Heart left ventricle (tissue), 16 donors: ENCODE results near the gene MAGI2. TPM values are rescaled to one million over a fixed set of nuclear protein-coding genes. Genes with fewer than 3 reads are reported as not detected.
"Not testable (repeated sequence)": the region's sequence is repeated elsewhere in the genome, so short reads cannot be mapped to it uniquely, and the experiment has no call there.

Experiments used
- ATAC-seq, 4 donors: fragments of 200-7000 bp; cut with Tn5 transposase; one replicate each; pipeline ENCODE4 v1.9.1; 2020 to 2022; ENCODE audit warnings: moderate library complexity in 4 of 4, mild to moderate bottlenecking in 3 of 4, moderate number of reproducible peaks in 1 of 4
- DNase-seq, 5 donors: peaks; one replicate each; pipeline ENCODE4 v3.0.0-alpha.2; 2020
- H3K27ac ChIP-seq, 12 donors: fragments of 200-600 bp; sonication (generic) in 4 of 12; one replicate each; pipeline versions ENCODE4 v1.5.0 to v1.8.0; 2016 to 2022; ENCODE audit warnings: mild to moderate bottlenecking in 2 of 12
- H3K27me3 ChIP-seq, 9 donors: fragments of 200-600 bp; sonication (generic) in 2 of 9; one replicate each; pipeline versions ENCODE4 v1.5.1 to v1.8.0; 2016 to 2022; ENCODE audit warnings: mild to moderate bottlenecking in 3 of 9
- H3K36me3 ChIP-seq, 9 donors: fragments of 200-600 bp; sonication (generic) in 2 of 9; one replicate each; pipeline versions ENCODE4 v1.5.0 to v1.8.0; 2018 to 2022; ENCODE audit warnings: mild to moderate bottlenecking in 2 of 9
- H3K4me1 ChIP-seq, 12 donors: fragments of 200-600 bp; sonication (generic) in 4 of 12; one replicate each; pipeline versions ENCODE4 v1.5.0 to v1.8.0; 2016 to 2022; ENCODE audit warnings: mild to moderate bottlenecking in 3 of 12
- H3K4me3 ChIP-seq, 12 donors: fragments of 200-600 bp; sonication (generic) in 4 of 12; one replicate each; pipeline versions ENCODE4 v1.5.0 to v1.8.0; 2017 to 2022; ENCODE audit warnings: mild to moderate bottlenecking in 9 of 12, moderate library complexity in 4 of 12
- H3K9me3 ChIP-seq, 12 donors: fragments of 200-600 bp; sonication (generic) in 4 of 12; one replicate each; pipeline versions ENCODE4 v1.5.0 to v1.8.0; 2016 to 2022; ENCODE audit warnings: mild to moderate bottlenecking in 1 of 12
- POLR2A ChIP-seq, 2 donors: fragments of 450-650 bp; IDR thresholded peaks; one replicate each; pipeline ENCODE4 v1.6.1; 2017; ENCODE audit warnings: antibody characterized with exemption in 2 of 2, mild to moderate bottlenecking in 2 of 2, moderate library complexity in 2 of 2
- WGBS, 4 donors: extraction: QIAGEN DNeasy Blood & Tissue Kit in 2 of 4; methylation state at CpG; one replicate each; pipeline versions ENCODE4 v1.1.5 to v1.1.7; 2013 to 2018; 5-methylcytosine and 5-hydroxymethylcytosine counted together
- intact Hi-C, 10 donors: fragments of 100-400 bp; cut with DNase I; formaldehyde crosslinking; loops; one replicate each; pipeline versions ENCODE4 v1.11.1 to v1.14.2; 2022
- polyA plus RNA-seq, 2 donors: library from polyadenylated mRNA; stranded (reverse); fragments of 200-250 nt; gene quantifications; one replicate each; pipeline ENCODE4 v1.2.3, GENCODE V29; 2013
- total RNA-seq, 9 donors: library from RNA; depleted of rRNA in 2 of 9; stranded (reverse); fragments of >200 nt in 2 of 9; fragmentation: NEBNext Ultra II Directional in 3 of 9; extraction: Animal tissue kit (Norgen Biotek cat#: 25700) in 3 of 9; gene quantifications; one replicate each; pipeline versions ENCODE4 v1.1.0 to v1.2.4, GENCODE V29; 2016 to 2023
- TF ChIP-seq, protein P1 (sequence below), 12 donors: fragments of 200-600 bp; sonication (generic) in 4 of 12; IDR thresholded peaks; one replicate each; pipeline versions ENCODE4 v1.5.0 to v1.8.0; 2018 to 2022; ENCODE audit warnings: antibody characterized with exemption in 12 of 12, mild to moderate bottlenecking in 5 of 12
- donor health status: ischemic (EF 13 %, LVEDD 7.1; RV severe dilation, severe dysfunction).
- donor health status: healthy with polysubstance abuse.
- donor health status: DM: no; HTN: yes; CAD: no.
- donor health status: DM: no; HTN: no; CAD: no.
- donor health status: ischemic (EF 25% LVEDD 6.9; RV normal size, moderate dysfunction).
- donor health status: ischemic (EF 25% LVEDD 5.7; RV mildly dilated, moderate dysfunction).
- donor health status: healthy.
- donor health status: DM: yes; HTN: yes; CAD: no.
- donor health status: ischemic (EF 35%, LVEDD 5.7; RV mildly dilated, moderate dysfunction).
- donor health status: nonischemic (EF 11% LVEDD 7.7; RV severe dilation, severe dysfunction).
- donor health status: DM: yes; HTN: yes; CAD: no.
- donor health status: PGD.
- donor health status: ischemic (EF 29% LVEDD 5.4; RV normal size, mild dysfunction).
- donor health status: nonischemic (EF 23%, LVEDD 6.1; RV moderate dilation, normal function).

Gene MAGI2
- total and polyA plus RNA-seq, 11 donors: 1.1 to 6.8 (median 3.8) TPM

DNA sequence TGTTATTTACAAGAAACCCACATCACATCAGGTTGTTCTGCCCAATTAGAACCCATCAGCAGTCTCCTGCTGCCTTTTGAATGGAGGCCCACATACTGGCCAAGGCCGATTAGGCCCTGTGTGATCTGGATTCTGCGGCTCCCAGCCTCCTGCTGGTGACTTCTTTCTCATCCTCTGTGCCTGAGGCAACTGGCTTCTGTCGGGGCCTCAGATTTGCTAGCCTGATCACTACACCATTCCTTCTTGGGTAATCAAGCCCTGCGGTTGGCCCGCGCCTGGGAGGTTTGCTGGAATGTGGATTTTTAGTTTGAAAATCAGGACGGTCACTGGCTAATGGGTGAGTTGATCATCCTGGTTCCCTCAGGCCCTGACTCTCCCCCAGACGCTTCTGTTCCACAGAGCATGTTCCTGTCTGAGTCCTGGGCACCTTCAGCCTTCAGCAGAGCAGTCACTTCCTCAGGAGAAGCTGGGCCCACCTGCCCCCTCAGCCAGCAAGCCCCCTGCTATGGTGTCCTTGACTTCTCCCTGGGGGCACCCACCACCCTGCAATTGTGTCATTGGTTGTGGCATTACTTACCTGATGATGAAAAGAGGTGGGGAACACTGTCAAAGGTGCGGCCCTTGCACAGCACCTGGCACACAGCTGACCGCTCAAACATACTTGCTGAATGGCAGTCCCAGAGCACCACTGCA is 1447.3 kb downstream of the MAGI2 start:
- Histone ChIP-seq H3K4me1 (no peaks in the 10 kb centered on the region), H3K4me3 (no peak overlapping the region), H3K27me3 (no peaks in the 10 kb centered on the region), H3K9me3 (no peaks in the 10 kb centered on the region), H3K36me3 (no peaks in the 10 kb centered on the region), H3K27ac (no peak overlapping the region)
- intact Hi-C loops: no loop called here
- DNase-seq (no peak), ATAC-seq (no peak)
- WGBS, 4 donors: 93 to 95% (median 94%) methylated on average over 3 to 10 of the region's 10 CpGs
- no peak for TF ChIP-seq POLR2A (IDR thresholded peaks at IDR 0.05)
- TF ChIP-seq, protein P1, sequence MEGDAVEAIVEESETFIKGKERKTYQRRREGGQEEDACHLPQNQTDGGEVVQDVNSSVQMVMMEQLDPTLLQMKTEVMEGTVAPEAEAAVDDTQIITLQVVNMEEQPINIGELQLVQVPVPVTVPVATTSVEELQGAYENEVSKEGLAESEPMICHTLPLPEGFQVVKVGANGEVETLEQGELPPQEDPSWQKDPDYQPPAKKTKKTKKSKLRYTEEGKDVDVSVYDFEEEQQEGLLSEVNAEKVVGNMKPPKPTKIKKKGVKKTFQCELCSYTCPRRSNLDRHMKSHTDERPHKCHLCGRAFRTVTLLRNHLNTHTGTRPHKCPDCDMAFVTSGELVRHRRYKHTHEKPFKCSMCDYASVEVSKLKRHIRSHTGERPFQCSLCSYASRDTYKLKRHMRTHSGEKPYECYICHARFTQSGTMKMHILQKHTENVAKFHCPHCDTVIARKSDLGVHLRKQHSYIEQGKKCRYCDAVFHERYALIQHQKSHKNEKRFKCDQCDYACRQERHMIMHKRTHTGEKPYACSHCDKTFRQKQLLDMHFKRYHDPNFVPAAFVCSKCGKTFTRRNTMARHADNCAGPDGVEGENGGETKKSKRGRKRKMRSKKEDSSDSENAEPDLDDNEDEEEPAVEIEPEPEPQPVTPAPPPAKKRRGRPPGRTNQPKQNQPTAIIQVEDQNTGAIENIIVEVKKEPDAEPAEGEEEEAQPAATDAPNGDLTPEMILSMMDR (IDR thresholded peaks at IDR 0.05): no peak

DNA sequence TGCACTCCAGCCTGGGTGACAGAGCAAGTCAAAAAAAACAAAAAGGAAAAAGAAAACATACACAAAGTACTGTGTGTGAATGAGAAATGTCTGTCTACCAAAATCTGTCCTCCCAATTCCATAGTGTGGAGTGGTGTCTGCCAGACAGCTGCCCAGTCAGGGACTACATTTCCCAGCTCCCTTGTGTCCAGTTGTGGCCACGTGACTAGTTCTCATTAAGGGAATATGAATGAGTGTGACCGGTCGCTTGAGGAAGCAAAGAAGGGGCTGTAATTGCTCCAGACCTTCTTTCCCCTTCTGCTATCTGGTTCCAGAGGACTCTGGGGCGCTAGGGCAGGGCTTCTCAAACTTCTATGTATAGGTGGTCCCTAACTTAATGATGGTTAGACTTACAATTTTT is 1450.8 kb downstream of the MAGI2 start:
- ATAC-seq (no peak), DNase-seq (no peak)
- H3K9me3 ChIP-seq: no peaks in the 10 kb centered on the region
- TF ChIP-seq POLR2A (IDR thresholded peaks at IDR 0.05): no peak
- TF ChIP-seq, protein P1 (IDR thresholded peaks at IDR 0.05): no peak
- no peak overlapping the region for H3K4me3 ChIP-seq
- intact Hi-C loops: no loop called here
- no peaks in the 10 kb centered on the region for H3K27me3 ChIP-seq
- no peaks in the 10 kb centered on the region for H3K4me1 ChIP-seq
- H3K27ac ChIP-seq: no peak overlapping the region
- 79 to 92% (median 85%) methylated on average over 4 of the region's 4 CpGs for WGBS, 4 donors
- no peaks in the 10 kb centered on the region for H3K36me3 ChIP-seq

DNA sequence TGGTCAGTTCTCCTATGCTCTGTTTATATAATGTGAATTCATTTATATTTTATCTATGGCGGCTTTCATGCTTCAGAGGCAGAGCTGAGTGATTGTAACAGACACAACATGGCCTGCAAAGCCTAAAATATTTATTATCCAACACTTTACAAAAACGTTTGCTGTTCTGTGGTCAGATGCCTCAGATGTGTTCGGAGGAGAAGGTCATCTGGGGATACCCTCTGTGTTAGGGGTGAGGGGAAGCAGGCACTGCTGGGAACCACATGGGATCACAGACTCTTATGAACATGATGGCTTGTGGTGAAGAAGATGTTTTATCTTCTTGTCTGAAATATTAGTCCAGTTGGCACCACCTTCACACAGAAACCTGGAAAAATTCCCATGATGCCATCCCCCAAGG is 1451.4 kb downstream of the MAGI2 start:
- WGBS, 4 donors: 71 to 84% (median 80%) methylated on average over 3 of the region's 3 CpGs
- Histone ChIP-seq H3K4me1 (no peaks in the 10 kb centered on the region), H3K27me3 (no peaks in the 10 kb centered on the region), H3K36me3 (no peaks in the 10 kb centered on the region), H3K4me3 (no peak overlapping the region), H3K27ac (no peak overlapping the region), H3K9me3 (no peaks in the 10 kb centered on the region)
- DNase-seq: no peak
- intact Hi-C loops: no loop called here
- no peak for TF ChIP-seq POLR2A (IDR thresholded peaks at IDR 0.05)
- TF ChIP-seq, protein P1 (IDR thresholded peaks at IDR 0.05): no peak
- no peak for ATAC-seq

DNA sequence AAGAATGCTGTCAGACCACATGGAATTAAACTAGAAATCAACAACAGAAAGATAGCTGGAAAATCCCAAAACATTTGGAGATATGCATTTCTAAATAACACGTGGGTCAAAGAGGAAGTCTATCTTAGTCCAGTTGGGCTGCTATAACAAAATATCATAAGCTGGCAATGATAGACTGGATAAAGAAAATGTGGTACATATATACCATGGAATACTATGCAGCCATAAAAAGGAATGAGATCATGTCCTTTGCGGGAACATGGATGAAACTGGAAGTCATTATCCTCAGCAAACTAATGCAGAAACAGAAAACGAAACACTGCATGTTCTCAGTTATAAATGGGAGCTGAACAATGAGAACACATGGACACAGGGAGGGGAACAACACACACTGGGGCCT is 1454.3 kb downstream of the MAGI2 start:
- 71 to 92% (median 83%) methylated on average over 3 of the region's 3 CpGs for WGBS, 4 donors
- not testable (repeated sequence) for H3K4me3 ChIP-seq, ATAC-seq, H3K4me1 ChIP-seq, H3K36me3 ChIP-seq, H3K9me3 ChIP-seq, H3K27ac ChIP-seq, H3K27me3 ChIP-seq, DNase-seq
- intact Hi-C loops: loop anchor here in 1 of 10 donors (10.0 kb wide), 1 partner anchor 56 kb away; no protein-coding TSS in a partner anchor

DNA sequence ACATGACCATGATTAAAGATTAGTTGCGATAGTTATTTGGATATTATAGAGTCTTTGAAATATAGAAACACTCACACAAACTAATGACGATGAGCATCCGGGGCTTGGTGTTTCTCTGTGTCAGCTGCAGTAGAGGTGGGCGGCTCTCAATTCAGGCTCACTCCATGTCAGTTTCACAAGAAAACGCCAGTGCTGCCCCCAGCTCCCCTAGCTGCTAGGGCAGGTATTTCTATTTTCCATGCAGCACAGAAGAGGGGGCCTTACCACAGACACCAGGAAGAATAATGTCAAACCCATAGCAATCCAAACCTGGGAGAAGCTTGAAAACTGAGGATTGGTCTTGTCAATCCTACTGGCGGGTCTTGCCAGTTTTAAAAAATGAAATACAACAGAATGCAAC is 1457.8 kb downstream of the MAGI2 start:
- 67 to 73% (median 70%) methylated on average over 6 of the region's 6 CpGs for WGBS, 4 donors
- Histone ChIP-seq H3K4me3 (no peak overlapping the region), H3K36me3 (no peaks in the 10 kb centered on the region), H3K4me1 (no peaks in the 10 kb centered on the region), H3K27ac (no peak overlapping the region), H3K27me3 (no peaks in the 10 kb centered on the region), H3K9me3 (no peaks in the 10 kb centered on the region)
- ATAC-seq: no peak
- TF ChIP-seq, protein P1 (IDR thresholded peaks at IDR 0.05): no peak
- TF ChIP-seq POLR2A (IDR thresholded peaks at IDR 0.05): no peak
- DNase-seq: no peak
- intact Hi-C loops: loop anchor here in 1 of 10 donors (10.0 kb wide), 1 partner anchor 59 kb away; no protein-coding TSS in a partner anchor
